T-helper 9 cell (primary cell): ENCODE results near the gene TBP.
"Not testable (repeated sequence)": the region's sequence is repeated elsewhere in the genome, so short reads cannot be mapped to it uniquely, and the experiment has no call there.

Experiments used
- DNase-seq: peaks from one replicate; pipeline ENCODE4 v3.0.0-alpha.2; 2020
- total RNA-seq, 2 donors: gene quantifications; one replicate each; lab custom pipeline; 2026; lab: John Stamatoyannopoulos, UW

Gene TBP
- 8.9 to 22.5 reads per million in 2 donors for total RNA-seq

- peak; percentile 97 for DNase-seq
Measured at GRCh38 chr6:170554013-170554795, at the start of gene TBP. TSS of gene TBP (plus strand) at chr6:170554369. CDS start at chr6:170557030, 2,661 bp downstream.

DNA sequence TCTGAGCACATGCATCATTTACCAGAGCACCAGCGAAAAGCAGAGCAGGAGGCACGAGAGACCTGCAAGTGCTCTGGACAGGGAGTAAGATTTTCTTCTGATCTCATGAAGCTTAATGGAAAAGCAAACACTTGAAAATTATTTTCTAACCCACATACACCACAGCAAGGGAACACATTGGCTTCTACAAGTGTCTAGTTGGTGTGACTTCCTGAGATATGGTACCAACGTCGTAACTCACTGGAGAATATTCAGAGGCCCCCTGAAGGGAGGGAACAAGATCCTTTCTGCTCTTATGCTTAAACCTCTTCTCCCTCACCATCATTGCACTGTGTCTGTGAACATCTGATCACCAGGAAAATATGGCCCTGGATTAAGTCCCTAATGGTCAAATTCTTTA lies 49.7 kb upstream of the TBP start:
- no peak for DNase-seq

GRCh38 chr6:170505306-170505705 lies 48.9 kb upstream of the TBP start:
- no peak for DNase-seq

DNA sequence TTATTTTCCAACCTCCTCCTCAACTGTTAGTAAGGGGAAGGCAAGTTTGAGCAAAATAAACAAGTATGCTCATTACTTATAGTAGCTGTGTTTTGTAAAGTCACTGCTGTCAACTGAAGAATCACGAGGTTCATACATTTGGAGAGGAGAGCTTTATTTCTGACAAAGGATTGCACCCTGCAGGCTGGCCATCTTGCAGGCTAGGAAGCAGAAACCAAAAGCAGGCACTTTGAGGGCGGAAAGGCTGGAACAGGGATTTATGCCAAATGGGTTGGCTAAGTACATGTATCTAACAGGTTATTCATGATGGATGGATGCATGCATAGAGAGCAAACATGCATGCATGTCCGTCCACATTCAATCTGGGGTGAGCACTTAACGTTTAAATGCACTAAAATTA lies 47.7 kb upstream of the TBP start:
- DNase-seq, result no peak

- not testable (repeated sequence) for DNase-seq
Measured at GRCh38 chr6:170507728-170508127, 46.4 kb upstream of the TBP start.

DNA sequence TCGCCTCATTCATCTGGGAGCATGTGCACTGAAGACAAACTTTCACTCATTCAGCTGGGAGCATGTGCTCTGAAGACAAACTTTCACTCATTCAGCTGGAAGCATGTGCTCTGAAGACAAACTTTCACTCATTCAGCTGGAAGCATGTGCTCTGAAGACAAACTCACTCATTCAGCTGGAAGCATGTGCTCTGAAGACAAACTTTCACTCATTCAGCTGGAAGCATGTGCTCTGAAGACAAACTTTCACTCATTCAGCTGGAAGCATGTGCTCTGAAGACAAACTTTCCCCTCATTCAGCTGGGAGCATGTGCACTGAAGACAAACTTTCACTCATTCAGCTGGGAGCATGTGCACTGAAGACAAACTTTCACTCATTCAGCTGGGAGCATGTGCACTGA lies 45.9 kb upstream of the TBP start:
- DNase-seq, result not testable (repeated sequence)

DNA sequence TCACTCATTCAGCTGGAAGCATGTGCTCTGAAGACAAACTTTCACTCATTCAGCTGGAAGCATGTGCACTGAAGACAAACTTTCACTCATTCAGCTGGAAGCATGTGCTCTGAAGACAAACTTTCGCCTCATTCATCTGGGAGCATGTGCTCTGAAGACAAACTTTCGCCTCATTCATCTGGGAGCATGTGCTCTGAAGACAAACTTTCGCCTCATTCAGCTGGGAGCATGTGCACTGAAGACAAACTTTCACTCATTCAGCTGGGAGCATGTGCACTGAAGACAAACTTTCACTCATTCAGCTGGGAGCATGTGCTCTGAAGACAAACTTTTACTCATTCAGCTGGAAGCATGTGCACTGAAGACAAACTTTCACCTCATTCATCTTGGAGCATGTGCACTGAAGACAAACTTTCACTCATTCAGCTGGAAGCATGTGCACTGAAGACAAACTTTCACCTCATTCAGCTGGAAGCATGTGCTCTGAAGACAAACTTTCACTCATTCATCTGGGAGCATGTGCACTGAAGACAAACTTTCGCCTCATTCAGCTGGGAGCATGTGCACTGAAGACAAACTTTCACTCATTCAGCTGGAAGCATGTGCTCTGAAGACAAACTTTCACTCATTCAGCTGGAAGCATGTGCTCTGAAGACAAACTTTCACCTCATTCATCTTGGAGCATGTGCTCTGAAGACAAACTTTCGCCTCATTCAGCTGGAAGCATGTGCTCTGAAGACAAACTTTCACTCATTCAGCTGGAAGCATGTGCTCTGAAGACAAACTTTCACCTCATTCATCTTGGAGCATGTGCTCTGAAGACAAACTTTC lies 45.1 kb upstream of the TBP start:
- DNase-seq, result not testable (repeated sequence)

GRCh38 chr6:170509723-170510018 lies 44.5 kb upstream of the TBP start:
- no peak for DNase-seq

DNA sequence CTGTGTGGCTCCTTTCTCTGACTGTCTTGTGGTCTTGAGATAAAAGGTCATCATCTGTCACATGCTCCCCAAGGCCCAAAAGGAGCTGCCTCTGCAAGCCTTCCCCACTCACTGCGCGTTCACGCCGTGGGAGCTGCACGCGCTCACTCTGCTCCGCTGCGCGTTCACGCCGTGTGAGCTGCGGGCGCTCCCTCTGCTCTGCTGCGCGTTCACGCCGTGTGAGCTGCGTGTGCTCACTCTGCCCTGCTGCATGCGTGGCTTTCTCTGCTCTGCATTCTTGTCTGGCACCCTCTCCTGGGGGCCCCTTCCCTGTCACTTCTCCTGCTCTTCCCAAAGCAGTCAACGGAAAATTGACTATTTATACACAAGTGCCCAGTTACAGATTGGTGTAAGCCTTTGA lies 43.5 kb upstream of the TBP start:
- DNase-seq, result no peak

- DNase-seq, result no peak
Measured at GRCh38 chr6:170512249-170512648, 41.9 kb upstream of the TBP start.

DNA sequence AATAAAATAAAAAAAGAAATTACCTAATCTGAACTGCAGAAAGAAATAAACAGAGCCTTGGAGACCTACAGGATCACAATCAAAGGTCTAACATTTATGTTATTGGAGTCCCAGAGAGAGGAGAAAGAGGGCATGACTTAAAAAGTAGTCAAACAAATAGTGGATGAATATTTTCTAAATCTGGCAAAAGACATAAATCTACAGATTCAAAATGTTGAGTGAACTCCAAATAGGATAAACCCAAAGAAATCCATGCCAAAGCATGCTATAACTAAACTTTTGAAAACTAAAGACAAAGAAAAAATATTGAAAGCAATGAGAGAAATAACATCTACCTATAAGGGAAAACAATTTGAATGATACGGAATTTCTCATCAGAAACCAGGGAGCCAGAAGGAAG lies 39.3 kb upstream of the TBP start:
- no peak for DNase-seq

- DNase-seq, result peak; percentile 8
Measured at GRCh38 chr6:170516783-170517616, 37.2 kb upstream of the TBP start.

GRCh38 chr6:170522565-170523183 lies 31.5 kb upstream of the TBP start:
- no peak for DNase-seq

GRCh38 chr6:170523256-170524171 lies 30.7 kb upstream of the TBP start:
- DNase-seq, result no peak

- DNase-seq, result no peak
Measured at GRCh38 chr6:170524172-170524502, 30.0 kb upstream of the TBP start.

DNA sequence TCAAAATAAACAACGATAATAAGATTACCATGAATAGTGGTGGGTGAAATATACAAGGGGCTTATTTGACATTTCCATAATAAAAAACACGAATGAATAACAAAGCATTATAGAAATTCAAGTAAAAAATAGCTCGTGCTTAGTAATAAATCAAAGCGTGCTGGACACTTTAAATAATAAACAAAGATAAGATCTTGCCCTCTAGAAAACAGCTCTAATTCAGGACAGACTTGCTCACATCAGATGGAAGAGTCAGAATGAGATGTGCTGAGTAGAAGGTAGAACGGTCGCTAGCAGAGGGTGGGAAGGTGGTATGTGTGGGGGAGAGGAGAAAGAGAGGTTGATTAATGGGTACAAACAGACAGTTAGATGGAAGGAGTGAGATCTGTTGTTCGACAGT lies 28.4 kb upstream of the TBP start:
- no peak for DNase-seq

- DNase-seq, result not testable (repeated sequence)
Measured at GRCh38 chr6:170527995-170528394, 26.2 kb upstream of the TBP start.

GRCh38 chr6:170529839-170530469 lies 24.2 kb upstream of the TBP start:
- DNase-seq, result peak; percentile 55

- no peak for DNase-seq
Measured at GRCh38 chr6:170532867-170533488, 21.2 kb upstream of the TBP start.

DNA sequence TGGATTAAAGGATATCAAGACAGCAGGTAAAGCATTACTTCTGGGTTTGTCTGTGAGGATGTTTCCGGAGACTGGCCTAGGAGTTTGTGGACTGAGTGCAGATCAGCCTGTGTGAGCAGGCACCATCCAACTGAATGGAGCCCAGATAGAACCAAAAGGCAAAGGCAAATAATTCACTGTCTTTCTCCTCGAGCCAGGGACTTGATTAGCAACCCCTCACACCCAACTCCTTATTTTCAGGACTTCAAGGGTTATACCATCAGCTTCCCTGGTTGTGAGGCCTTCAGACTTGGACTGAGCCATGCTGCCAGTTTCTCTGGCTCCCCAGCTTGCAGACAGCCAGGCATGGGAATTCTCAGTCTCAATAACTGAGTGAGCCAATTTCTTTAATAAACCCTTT lies 20.4 kb upstream of the TBP start:
- DNase-seq, result no peak

GRCh38 chr6:170535004-170535403 lies 19.2 kb upstream of the TBP start:
- DNase-seq, result no peak
